Thyroid gland (tissue), 4 donors: Measurements from ENCODE around the gene MPZL2.

ENCODE experiments used
- CTCF ChIP-seq, 6 experiments: fragments of 200-600 bp in 3 of 6; fragments of 450-650 bp in 3 of 6; sonication (generic) in 3 of 6; IDR thresholded peaks; one replicate each; pipeline ENCODE4 v1.5.1; 2016 to 2019; ENCODE audit warnings: antibody characterized with exemption in 6 of 6, mild to moderate bottlenecking in 2 of 6, inconsistent platforms in 1 of 6, moderate library complexity in 1 of 6
- POLR2A ChIP-seq, 2 donors: fragments of 450-650 bp; IDR thresholded peaks; one replicate each; pipeline ENCODE4 v1.6.1; 2017; ENCODE audit warnings: antibody characterized with exemption in 2 of 2, mild to moderate bottlenecking in 2 of 2, moderate library complexity in 1 of 2

- TF ChIP-seq POLR2A (IDR thresholded peaks at IDR 0.05) (no peak), CTCF (IDR thresholded peaks at IDR 0.05) (no peak)
Measured at GRCh38 chr11:118231461-118231860, 32.6 kb downstream of the MPZL2 start.
